ENCODE data around the gene DZIP1. TPM values are rescaled to one million over a fixed set of nuclear protein-coding genes. Genes with fewer than 3 reads are reported as not detected.

DZIP1 gene
- total and polyA plus RNA-seq, 2 of the 13 experiments (the other 11 are each of a cell fraction or from before 2014, with no cell fraction given) = 11.0 to 36.7 TPM

DNA sequence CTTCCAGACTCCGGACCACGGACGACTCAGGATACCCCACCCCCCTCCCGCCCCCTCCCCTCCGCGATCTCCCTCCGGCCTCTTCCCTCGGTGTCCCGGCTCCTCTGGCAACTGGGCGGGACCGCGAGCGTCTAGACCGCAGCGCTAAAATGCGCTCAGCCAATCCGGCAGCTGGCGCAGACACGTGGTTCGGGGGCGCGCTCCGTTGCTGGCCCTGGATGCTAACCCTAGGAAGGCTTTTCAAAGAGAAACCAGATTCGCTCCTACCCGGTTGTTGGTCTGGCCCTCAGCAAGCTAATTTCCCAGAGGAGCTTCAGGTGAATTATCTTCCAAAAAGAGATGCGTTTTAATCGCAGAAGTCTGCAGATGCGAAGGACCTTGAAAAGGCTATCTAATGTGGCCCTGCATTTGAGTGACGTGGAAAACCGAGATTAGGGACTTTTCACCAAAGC, at the start of gene DZIP1 (continued):
- TF ChIP-seq, protein P1, sequence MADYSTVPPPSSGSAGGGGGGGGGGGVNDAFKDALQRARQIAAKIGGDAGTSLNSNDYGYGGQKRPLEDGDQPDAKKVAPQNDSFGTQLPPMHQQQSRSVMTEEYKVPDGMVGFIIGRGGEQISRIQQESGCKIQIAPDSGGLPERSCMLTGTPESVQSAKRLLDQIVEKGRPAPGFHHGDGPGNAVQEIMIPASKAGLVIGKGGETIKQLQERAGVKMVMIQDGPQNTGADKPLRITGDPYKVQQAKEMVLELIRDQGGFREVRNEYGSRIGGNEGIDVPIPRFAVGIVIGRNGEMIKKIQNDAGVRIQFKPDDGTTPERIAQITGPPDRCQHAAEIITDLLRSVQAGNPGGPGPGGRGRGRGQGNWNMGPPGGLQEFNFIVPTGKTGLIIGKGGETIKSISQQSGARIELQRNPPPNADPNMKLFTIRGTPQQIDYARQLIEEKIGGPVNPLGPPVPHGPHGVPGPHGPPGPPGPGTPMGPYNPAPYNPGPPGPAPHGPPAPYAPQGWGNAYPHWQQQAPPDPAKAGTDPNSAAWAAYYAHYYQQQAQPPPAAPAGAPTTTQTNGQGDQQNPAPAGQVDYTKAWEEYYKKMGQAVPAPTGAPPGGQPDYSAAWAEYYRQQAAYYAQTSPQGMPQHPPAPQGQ (CRISPR knock-in tag; IDR thresholded peaks at IDR 0.05; ENCODE audit: borderline replicate concordance) = no peak
- TF ChIP-seq ZNF556 (CRISPR knock-in tag; IDR thresholded peaks at IDR 0.05; ENCODE audit: borderline replicate concordance) (no peak), POLR2G (IDR thresholded peaks at IDR 0.05; ENCODE audit: low read depth, low read length) (peak; percentile 66), NPAS2 (CRISPR knock-in tag; IDR thresholded peaks at IDR 0.05; ENCODE audit: borderline replicate concordance) (no peak), SUZ12 (IDR thresholded peaks at IDR 0.05; ENCODE audit: low read depth, low read length) (no peak), SRF (IDR thresholded peaks at IDR 0.05; ENCODE audit: low read depth, low read length) (no peak), RAD51 (IDR thresholded peaks at IDR 0.05; ENCODE audit: borderline replicate concordance) (no peak), MYC (CRISPR knock-in tag; IDR thresholded peaks at IDR 0.05; ENCODE audit: borderline replicate concordance) (peak; percentile 72), RCOR2 (CRISPR knock-in tag; IDR thresholded peaks at IDR 0.05) (no peak), FOXM1 (CRISPR knock-in tag; IDR thresholded peaks at IDR 0.05) (no peak), HOXD1 (CRISPR knock-in tag; IDR thresholded peaks at IDR 0.05) (no peak), DBP (CRISPR knock-in tag; IDR thresholded peaks at IDR 0.05; ENCODE audit: not compliant biosample characterization) (no peak), TP53 (CRISPR knock-in tag; conservative IDR thresholded peaks at IDR 0.05) (no peak), RARG (CRISPR knock-in tag; IDR thresholded peaks at IDR 0.05; ENCODE audit: low read depth) (no peak), GATAD2A (CRISPR knock-in tag; IDR thresholded peaks at IDR 0.05) (no peak), HOXA7 (CRISPR knock-in tag; IDR thresholded peaks at IDR 0.05) (no peak), KAT7 (CRISPR knock-in tag; IDR thresholded peaks at IDR 0.05; ENCODE audit: borderline replicate concordance) (no peak), NFYB (CRISPR knock-in tag; IDR thresholded peaks at IDR 0.05) (peak; percentile 82), ZSCAN30 (CRISPR knock-in tag; IDR thresholded peaks at IDR 0.05) (no peak)
- TF ChIP-seq, protein P2, sequence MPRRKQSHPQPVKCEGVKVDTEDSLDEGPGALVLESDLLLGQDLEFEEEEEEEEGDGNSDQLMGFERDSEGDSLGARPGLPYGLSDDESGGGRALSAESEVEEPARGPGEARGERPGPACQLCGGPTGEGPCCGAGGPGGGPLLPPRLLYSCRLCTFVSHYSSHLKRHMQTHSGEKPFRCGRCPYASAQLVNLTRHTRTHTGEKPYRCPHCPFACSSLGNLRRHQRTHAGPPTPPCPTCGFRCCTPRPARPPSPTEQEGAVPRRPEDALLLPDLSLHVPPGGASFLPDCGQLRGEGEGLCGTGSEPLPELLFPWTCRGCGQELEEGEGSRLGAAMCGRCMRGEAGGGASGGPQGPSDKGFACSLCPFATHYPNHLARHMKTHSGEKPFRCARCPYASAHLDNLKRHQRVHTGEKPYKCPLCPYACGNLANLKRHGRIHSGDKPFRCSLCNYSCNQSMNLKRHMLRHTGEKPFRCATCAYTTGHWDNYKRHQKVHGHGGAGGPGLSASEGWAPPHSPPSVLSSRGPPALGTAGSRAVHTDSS (CRISPR knock-in tag; conservative IDR thresholded peaks at IDR 0.05) = no peak
- TF ChIP-seq, protein P3, sequence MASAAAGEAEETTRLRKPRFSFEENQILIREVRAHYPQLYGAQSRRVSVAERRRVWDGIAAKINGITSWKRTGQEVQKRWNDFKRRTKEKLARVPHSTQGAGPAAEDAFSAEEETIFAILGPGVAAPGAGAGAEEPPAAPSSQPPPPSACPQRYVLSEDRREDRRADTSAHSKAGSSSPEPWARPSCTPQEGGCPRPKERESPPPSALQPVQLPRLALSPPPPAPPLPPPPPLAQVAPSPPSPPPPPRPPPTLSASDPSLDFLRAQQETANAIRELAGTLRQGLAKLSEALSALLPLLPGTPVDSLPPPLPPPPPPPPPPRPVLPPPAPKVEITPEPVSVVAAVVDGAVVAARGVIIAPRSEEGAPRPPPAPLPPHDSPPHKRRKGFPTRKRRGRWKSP (CRISPR knock-in tag; IDR thresholded peaks at IDR 0.05) = peak; percentile 94
- TF ChIP-seq, protein P4, sequence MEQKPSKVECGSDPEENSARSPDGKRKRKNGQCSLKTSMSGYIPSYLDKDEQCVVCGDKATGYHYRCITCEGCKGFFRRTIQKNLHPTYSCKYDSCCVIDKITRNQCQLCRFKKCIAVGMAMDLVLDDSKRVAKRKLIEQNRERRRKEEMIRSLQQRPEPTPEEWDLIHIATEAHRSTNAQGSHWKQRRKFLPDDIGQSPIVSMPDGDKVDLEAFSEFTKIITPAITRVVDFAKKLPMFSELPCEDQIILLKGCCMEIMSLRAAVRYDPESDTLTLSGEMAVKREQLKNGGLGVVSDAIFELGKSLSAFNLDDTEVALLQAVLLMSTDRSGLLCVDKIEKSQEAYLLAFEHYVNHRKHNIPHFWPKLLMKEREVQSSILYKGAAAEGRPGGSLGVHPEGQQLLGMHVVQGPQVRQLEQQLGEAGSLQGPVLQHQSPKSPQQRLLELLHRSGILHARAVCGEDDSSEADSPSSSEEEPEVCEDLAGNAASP (CRISPR knock-in tag; IDR thresholded peaks at IDR 0.05; ENCODE audit: borderline replicate concordance) = no peak
- TF ChIP-seq, protein P5, sequence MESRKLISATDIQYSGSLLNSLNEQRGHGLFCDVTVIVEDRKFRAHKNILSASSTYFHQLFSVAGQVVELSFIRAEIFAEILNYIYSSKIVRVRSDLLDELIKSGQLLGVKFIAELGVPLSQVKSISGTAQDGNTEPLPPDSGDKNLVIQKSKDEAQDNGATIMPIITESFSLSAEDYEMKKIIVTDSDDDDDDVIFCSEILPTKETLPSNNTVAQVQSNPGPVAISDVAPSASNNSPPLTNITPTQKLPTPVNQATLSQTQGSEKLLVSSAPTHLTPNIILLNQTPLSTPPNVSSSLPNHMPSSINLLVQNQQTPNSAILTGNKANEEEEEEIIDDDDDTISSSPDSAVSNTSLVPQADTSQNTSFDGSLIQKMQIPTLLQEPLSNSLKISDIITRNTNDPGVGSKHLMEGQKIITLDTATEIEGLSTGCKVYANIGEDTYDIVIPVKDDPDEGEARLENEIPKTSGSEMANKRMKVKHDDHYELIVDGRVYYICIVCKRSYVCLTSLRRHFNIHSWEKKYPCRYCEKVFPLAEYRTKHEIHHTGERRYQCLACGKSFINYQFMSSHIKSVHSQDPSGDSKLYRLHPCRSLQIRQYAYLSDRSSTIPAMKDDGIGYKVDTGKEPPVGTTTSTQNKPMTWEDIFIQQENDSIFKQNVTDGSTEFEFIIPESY (CRISPR knock-in tag; IDR thresholded peaks at IDR 0.05) = no peak

All from HepG2 (cell line).